Measurements from ENCODE around the gene IFNA8.
"Not testable (repeated sequence)": the region's sequence is repeated elsewhere in the genome, so short reads cannot be mapped to it uniquely, and the experiment has no call there.

Gene IFNA8

DNA sequence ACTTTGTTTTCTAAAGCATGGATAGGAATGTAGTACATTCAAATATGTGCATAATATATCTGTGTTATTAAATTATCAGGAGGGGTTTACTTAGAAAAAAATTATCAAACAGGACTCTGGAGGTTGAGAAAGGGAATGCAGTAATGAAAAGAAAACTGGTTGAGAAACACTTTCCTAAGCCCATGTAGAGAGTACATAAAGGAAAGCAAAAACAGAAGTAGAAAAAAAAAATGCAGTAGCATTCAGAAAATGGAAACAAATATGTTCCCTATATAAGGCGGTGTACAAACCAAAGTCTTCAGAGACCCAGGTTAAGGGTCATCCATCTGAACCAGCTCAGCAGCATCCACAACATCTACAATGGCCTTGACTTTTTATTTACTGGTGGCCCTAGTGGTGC is at the start of gene IFNA8:
TSS of gene IFNA8 (plus strand) at position 301 of the 400 bp plus-strand sequence. CDS start at position 361, 60 bp downstream.
- TF ChIP-seq, protein P1, sequence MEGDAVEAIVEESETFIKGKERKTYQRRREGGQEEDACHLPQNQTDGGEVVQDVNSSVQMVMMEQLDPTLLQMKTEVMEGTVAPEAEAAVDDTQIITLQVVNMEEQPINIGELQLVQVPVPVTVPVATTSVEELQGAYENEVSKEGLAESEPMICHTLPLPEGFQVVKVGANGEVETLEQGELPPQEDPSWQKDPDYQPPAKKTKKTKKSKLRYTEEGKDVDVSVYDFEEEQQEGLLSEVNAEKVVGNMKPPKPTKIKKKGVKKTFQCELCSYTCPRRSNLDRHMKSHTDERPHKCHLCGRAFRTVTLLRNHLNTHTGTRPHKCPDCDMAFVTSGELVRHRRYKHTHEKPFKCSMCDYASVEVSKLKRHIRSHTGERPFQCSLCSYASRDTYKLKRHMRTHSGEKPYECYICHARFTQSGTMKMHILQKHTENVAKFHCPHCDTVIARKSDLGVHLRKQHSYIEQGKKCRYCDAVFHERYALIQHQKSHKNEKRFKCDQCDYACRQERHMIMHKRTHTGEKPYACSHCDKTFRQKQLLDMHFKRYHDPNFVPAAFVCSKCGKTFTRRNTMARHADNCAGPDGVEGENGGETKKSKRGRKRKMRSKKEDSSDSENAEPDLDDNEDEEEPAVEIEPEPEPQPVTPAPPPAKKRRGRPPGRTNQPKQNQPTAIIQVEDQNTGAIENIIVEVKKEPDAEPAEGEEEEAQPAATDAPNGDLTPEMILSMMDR (IDR thresholded peaks at IDR 0.05; ENCODE audit: low read depth, low read length) = no peak
- DNase-seq (ENCODE audit: extremely low read depth, low read depth) = no peak

DNA sequence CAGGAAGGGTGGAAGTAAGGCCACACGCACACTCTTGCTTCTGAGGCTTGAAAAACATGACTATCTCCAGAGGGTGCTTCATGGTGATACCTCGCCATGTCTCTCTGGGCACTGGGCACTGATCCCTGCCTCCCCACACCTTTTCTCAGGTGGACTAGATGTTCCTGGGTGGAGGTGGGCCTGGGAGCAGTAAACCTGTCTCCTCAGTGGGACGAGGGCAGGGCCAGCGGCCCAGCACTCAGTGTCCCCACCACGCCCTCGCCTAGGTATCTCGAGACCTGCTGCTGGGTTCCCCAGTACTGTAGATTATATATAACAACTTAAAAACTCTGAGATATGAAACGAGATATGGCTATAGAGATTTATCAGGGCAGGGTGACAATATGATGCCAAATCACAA is 46.6 kb upstream of the IFNA8 start:
- TF ChIP-seq, protein P1 (IDR thresholded peaks at IDR 0.05; ENCODE audit: low read depth, low read length) = no peak
- DNase-seq (ENCODE audit: extremely low read depth, low read depth) = no peak

DNA sequence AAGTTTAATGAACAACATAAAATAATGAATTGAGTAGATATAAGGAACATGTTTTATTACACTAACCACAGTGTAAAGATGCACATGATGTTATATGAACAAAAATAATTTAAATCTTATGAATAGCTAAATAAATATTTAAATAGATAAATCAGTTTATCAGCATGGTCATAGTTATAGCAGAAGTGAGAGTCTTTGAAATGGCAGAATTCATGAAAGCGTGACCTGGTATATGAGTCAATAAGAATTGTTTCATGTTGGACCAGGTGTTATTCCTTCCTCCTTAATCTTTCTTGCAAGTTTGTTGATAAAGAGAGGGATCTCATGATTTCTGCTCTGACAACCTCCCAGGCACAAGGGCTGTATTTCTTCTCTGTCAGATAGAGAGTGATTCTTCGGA is 41.7 kb upstream of the IFNA8 start:
- DNase-seq (ENCODE audit: extremely low read depth, low read depth) = not testable (repeated sequence)

GRCh38 chr9:21367957-21368356 is 41.0 kb upstream of the IFNA8 start, which contains the start of gene IFNA13:
Gene IFNA13 (minus strand): TSS chr9:21368057. CDS start chr9:21368010, 47 bp downstream.
- TF ChIP-seq, protein P1 (IDR thresholded peaks at IDR 0.05; ENCODE audit: low read depth, low read length) = no peak
- DNase-seq (ENCODE audit: extremely low read depth, low read depth) = no peak

DNA sequence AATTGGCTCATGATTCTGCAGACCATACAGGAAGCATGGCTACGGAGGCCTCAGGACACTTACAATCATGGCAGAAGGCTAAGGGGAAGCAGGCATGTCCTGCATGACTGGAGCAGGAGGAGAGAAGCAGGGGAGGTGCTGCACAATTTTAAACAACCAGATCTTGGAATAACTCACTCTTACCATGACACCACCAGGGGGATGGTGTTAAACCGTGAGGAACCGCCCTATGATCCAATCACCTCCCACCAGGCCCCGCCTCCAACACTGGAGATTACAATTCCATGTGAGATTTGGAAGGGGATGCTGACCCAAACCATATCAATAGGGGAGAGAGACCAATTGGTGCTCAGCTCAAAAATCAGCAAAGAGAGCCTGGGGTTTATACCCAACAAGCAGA is 37.5 kb upstream of the IFNA8 start:
- DNase-seq (ENCODE audit: extremely low read depth, low read depth) = not testable (repeated sequence)

DNA sequence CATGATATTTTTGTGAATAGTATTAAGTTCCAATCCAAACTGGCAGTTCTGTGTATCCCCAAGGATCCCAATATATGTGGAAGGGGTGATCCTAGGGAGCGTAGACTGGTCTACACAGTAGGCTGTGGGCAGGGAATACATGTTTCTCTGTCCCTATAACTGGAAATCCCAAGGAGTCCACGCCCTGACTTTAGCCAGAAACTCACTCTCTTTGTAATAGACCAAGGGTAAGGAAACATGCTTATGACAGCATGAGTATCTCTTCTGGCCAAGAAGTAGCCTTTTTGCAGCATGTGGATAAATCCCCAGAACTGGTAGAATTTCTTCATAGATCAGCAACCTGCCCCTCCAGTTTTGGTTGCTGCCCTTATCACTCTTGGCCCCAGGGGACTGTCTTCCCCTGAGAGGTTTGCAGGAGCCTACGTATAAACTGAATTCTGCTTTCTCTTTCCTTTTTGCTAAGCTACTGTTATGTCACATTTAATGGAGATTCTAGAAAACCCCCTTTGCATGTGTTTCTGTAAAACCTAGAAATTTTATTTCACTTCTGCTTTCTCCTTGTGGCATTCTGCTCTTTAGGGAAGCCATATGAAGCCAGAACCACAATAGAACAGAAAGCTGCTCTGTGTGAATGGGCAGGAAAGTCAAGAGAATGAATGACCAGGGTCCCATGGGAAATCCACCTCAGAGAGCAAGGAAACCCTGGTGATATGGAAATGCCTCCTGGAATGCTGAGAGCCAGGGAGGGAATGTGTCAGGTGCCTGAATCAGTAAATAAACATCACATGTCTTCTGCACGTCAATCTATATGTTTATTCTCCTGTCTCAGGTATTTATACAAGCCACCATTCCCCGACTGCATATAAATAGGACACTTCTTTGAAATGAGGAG is 27.2 kb upstream of the IFNA8 start:
- DNase-seq (ENCODE audit: extremely low read depth, low read depth) = no peak
- TF ChIP-seq, protein P1 (IDR thresholded peaks at IDR 0.05; ENCODE audit: low read depth, low read length) = no peak

DNA sequence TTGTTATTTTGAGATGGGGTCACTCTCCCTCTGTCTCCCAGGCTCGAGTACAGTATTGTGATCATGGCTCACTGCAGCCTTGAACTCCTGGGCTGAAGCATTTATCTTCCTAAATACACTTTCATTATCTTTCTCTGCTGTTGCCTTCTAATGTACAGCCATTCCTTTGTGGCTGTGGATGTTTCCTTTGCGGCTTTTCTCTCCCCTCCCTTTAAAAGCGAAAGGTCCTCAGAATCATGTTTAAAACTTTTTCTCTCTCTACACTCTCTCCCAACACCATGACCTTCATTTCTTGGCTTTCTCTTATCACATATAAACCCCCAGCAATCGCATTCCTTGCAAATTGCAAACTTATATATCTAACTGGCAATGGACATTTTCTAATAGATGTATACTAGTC is 25.3 kb upstream of the IFNA8 start:
- DNase-seq (ENCODE audit: extremely low read depth, low read depth) = no peak
- TF ChIP-seq, protein P1 (IDR thresholded peaks at IDR 0.05; ENCODE audit: low read depth, low read length) = no peak

GRCh38 chr9:21385131-21385670 is 23.7 kb upstream of the IFNA8 start, which contains the start of gene IFNA2:
Gene IFNA2 (minus strand): TSS chr9:21385398. CDS start chr9:21385329, 69 bp downstream.
- no peak for DNase-seq (ENCODE audit: extremely low read depth, low read depth)
- TF ChIP-seq, protein P1 (IDR thresholded peaks at IDR 0.05; ENCODE audit: low read depth, low read length) = no peak
